Urothelium cell line (cell line): ENCODE results near the gene E2F1.
"Not testable (repeated sequence)": the region's sequence is repeated elsewhere in the genome, so short reads cannot be mapped to it uniquely, and the experiment has no call there.

Experiments
- DNase-seq: peaks from one replicate; pipeline ENCODE4 v3.0.0; 2011; ENCODE audit warnings: low spot score, mixed read lengths
- FAIRE-seq: peaks from 2 replicates; lab custom pipeline; 2011; peaks lifted over from hg19 to GRCh38; lab: Jason Lieb, UNC

E2F1 gene

GRCh38 chr20:33710681-33711445 is 24.7 kb upstream of the E2F1 start:
- DNase-seq, result no peak
- no peak for FAIRE-seq

GRCh38 chr20:33709905-33710541 is 23.8 kb upstream of the E2F1 start:
- no peak for DNase-seq

GRCh38 chr20:33709398-33709797 is 23.2 kb upstream of the E2F1 start:
- DNase-seq, result no peak
- FAIRE-seq, result no peak

More at GRCh38 chr20:33709905-33710541, 23.8 kb upstream of the E2F1 start:
- no peak for FAIRE-seq

GRCh38 chr20:33707668-33708067 is 21.5 kb upstream of the E2F1 start:
- FAIRE-seq (no peak), DNase-seq (no peak)

- FAIRE-seq (no peak), DNase-seq (no peak)
Observed at GRCh38 chr20:33704197-33704924, 18.2 kb upstream of the E2F1 start.

GRCh38 chr20:33703498-33704137 is 17.4 kb upstream of the E2F1 start:
- DNase-seq, result no peak
- no peak for FAIRE-seq

GRCh38 chr20:33702861-33703260 is 16.7 kb upstream of the E2F1 start:
- no peak for FAIRE-seq
- DNase-seq, result no peak

GRCh38 chr20:33701629-33702450 is 15.7 kb upstream of the E2F1 start:
- DNase-seq (no peak), FAIRE-seq (no peak)

- DNase-seq, FAIRE-seq: not testable (repeated sequence)
Observed at GRCh38 chr20:33700696-33701441, 14.7 kb upstream of the E2F1 start.

- not testable (repeated sequence) for FAIRE-seq, DNase-seq
Observed at GRCh38 chr20:33698966-33699365, 12.8 kb upstream of the E2F1 start.

- no peak for FAIRE-seq
- no peak for DNase-seq
Observed at GRCh38 chr20:33697129-33697528, 10.9 kb upstream of the E2F1 start.

GRCh38 chr20:33696448-33696847 is 10.3 kb upstream of the E2F1 start:
- DNase-seq (no peak), FAIRE-seq (no peak)

- FAIRE-seq (no peak), DNase-seq (no peak)
Observed at GRCh38 chr20:33694639-33695012, 8.4 kb upstream of the E2F1 start.

- FAIRE-seq (no peak), DNase-seq (no peak)
Observed at GRCh38 chr20:33693741-33694638, 7.8 kb upstream of the E2F1 start.

GRCh38 chr20:33693289-33693688 is 7.1 kb upstream of the E2F1 start:
- no peak for DNase-seq
- FAIRE-seq, result no peak

GRCh38 chr20:33689973-33690372 is 3.8 kb upstream of the E2F1 start:
- FAIRE-seq (no peak), DNase-seq (peak; percentile 43)

- FAIRE-seq, result no peak
- DNase-seq, result no peak
Observed at GRCh38 chr20:33689493-33689892, 3.3 kb upstream of the E2F1 start.

GRCh38 chr20:33688938-33689424 is 2.8 kb upstream of the E2F1 start:
- FAIRE-seq (no peak), DNase-seq (no peak)
